Tibial artery (tissue), 4 donors: ENCODE results near the gene PCDHB9.
"Not testable (repeated sequence)": the region's sequence is repeated elsewhere in the genome, so short reads cannot be mapped to it uniquely, and the experiment has no call there.

Experiments used
- DNase-seq, 2 donors: peaks; one replicate each; pipeline ENCODE4 v3.0.0-alpha.2; 2019
- H3K27ac ChIP-seq, 2 donors: fragments of 200-600 bp; sonication (generic) in 1 of 2; 1 replicate in 1 of 2; 2 replicates in 1 of 2; pipeline ENCODE4 v1.5.1; 2018 to 2019; ENCODE audit warnings: mild to moderate bottlenecking in 1 of 2
- H3K27me3 ChIP-seq, 2 donors: fragments of 200-600 bp; sonication (generic) in 1 of 2; one replicate each; pipeline versions ENCODE4 v1.5.1 to v1.6.0; 2016 to 2019
- H3K36me3 ChIP-seq, 3 donors: fragments of 200-600 bp; sonication (generic) in 2 of 3; one replicate each; pipeline ENCODE4 v1.5.1; 2016 to 2019; ENCODE audit warnings: mild to moderate bottlenecking in 2 of 3
- H3K4me1 ChIP-seq, 4 donors: fragments of 200-600 bp; sonication (generic) in 2 of 4; 1 replicate in 3 of 4; 2 replicates in 1 of 4; pipeline ENCODE4 v1.5.1; 2016 to 2019
- H3K4me3 ChIP-seq, 2 donors: fragments of 200-600 bp; sonication (generic) in 1 of 2; 1 replicate in 1 of 2; 2 replicates in 1 of 2; pipeline ENCODE4 v1.5.1; 2018 to 2019; ENCODE audit warnings: mild to moderate bottlenecking in 2 of 2
- H3K9me3 ChIP-seq, 3 donors: fragments of 200-600 bp; sonication (generic) in 1 of 3; one replicate each; pipeline ENCODE4 v1.5.1; 2016 to 2019
- intact Hi-C: fragments of 100-400 bp; cut with DNase I; formaldehyde crosslinking; loops from one replicate; pipeline ENCODE4 v1.15.0; 2023; ENCODE audit warnings: low total_unique reads
- TF ChIP-seq, protein P1 (sequence below), 2 experiments: fragments of 200-600 bp in 1 of 2; fragments of 450-650 bp in 1 of 2; IDR thresholded peaks; one replicate each; pipeline ENCODE4 v1.5.1; 2017 to 2019; ENCODE audit warnings: antibody characterized with exemption in 2 of 2, mild to moderate bottlenecking in 1 of 2, moderate library complexity in 1 of 2

PCDHB9 gene

DNA sequence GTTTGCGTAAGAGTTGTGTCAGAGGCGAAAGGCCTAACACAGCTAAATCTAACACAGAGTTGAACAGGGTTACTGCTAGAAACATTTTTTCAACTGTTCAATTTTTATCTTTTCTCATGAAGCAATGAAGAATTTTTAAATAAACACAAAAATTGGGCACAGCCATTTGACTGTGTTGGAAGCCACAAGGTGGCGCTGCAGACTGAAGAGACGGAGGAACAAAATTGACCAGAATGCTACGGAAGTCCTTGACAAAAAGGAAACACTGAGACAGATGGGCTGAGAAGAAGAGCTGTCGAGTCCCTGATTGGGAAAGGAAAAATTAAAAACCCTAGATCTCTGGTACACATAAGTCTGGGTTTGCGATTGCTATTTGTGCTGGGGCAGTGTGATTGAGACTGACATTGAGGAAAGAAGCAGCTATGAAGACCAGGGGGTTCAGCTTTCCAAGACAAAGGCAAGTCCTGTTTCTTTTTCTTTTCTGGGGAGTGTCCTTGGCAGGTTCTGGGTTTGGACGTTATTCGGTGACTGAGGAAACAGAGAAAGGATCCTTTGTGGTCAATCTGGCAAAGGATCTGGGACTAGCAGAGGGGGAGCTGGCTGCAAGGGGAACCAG, at the start of gene PCDHB9:
Gene PCDHB9, plus strand, starts transcription at position 265 of the 616 bp plus-strand sequence. Its CDS starts 158 bp downstream, at position 423.
- Histone ChIP-seq H3K9me3 (peaks cover 7 to 92% (median 66%) of the 10 kb centered on the region in 3 donors), H3K27ac (no peak within 1 kb of the TSS), H3K4me1 (no peaks in the 10 kb centered on the region), H3K27me3 (no peaks in the 10 kb centered on the region), H3K4me3 (no peak within 1 kb of the TSS), H3K36me3 (peaks cover 0 to 22% (median 14%) of the 10 kb centered on the region in 3 donors)
- intact Hi-C loops = no loop called here
- no peak for DNase-seq
- TF ChIP-seq, protein P1, sequence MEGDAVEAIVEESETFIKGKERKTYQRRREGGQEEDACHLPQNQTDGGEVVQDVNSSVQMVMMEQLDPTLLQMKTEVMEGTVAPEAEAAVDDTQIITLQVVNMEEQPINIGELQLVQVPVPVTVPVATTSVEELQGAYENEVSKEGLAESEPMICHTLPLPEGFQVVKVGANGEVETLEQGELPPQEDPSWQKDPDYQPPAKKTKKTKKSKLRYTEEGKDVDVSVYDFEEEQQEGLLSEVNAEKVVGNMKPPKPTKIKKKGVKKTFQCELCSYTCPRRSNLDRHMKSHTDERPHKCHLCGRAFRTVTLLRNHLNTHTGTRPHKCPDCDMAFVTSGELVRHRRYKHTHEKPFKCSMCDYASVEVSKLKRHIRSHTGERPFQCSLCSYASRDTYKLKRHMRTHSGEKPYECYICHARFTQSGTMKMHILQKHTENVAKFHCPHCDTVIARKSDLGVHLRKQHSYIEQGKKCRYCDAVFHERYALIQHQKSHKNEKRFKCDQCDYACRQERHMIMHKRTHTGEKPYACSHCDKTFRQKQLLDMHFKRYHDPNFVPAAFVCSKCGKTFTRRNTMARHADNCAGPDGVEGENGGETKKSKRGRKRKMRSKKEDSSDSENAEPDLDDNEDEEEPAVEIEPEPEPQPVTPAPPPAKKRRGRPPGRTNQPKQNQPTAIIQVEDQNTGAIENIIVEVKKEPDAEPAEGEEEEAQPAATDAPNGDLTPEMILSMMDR (IDR thresholded peaks at IDR 0.05) = no peak

DNA sequence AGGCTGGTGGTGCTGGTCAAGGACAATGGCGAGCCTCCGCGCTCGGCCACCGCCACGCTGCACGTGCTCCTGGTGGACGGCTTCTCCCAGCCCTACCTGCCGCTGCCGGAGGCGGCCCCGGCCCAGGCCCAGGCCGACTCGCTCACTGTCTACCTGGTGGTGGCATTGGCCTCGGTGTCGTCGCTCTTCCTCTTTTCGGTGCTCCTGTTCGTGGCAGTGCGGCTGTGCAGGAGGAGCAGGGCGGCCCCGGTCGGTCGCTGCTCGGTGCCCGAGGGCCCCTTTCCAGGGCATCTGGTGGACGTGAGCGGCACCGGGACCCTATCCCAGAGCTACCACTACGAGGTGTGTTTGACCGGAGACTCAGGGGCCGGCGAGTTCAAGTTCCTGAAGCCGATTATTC, 49.6 kb upstream of the PCDHB9 start:
- H3K4me1 ChIP-seq, H3K4me3 ChIP-seq, H3K36me3 ChIP-seq, H3K27me3 ChIP-seq, intact Hi-C loops, H3K27ac ChIP-seq, DNase-seq: not testable (repeated sequence)
- H3K9me3 ChIP-seq = peaks cover 5 to 77% (median 64%) of the 10 kb centered on the region in 3 donors

DNA sequence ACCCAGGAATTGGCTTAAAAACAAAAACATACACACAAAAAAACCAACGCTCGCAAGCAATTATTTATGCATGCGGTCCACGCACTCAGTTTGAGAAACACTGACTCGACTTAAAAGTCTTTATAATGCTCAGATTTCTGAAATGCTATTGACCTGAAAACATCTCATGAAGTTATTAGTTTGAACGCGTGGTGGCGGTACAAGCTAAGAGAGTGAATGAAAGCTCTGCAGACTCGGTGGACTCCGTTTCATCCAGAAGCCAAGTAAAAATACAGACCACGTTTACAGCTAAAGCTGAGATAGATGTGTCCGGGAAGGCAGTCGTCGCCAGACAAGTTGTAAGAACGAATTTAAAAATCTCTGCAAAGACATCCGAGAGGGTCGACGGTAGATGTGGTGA, 37.1 kb upstream of the PCDHB9 start, which contains the start of gene PCDHB6:
Gene PCDHB6, plus strand, starts transcription at position 246 of the 400 bp plus-strand sequence. CDS start 201 bp downstream, outside the sequence.
- TF ChIP-seq, protein P1 (IDR thresholded peaks at IDR 0.05) = peak; percentile 10 to 15
- Histone ChIP-seq H3K4me1 (no peaks in the 10 kb centered on the region), H3K9me3 (peaks cover 2 to 73% (median 53%) of the 10 kb centered on the region in 3 donors), H3K27ac (no peak within 1 kb of the TSS), H3K4me3 (peak within 1 kb of the TSS; percentile 1 to 26), H3K36me3 (no peaks in the 10 kb centered on the region), H3K27me3 (no peaks in the 10 kb centered on the region)
- intact Hi-C loops = no loop called here
- DNase-seq = no peak

DNA sequence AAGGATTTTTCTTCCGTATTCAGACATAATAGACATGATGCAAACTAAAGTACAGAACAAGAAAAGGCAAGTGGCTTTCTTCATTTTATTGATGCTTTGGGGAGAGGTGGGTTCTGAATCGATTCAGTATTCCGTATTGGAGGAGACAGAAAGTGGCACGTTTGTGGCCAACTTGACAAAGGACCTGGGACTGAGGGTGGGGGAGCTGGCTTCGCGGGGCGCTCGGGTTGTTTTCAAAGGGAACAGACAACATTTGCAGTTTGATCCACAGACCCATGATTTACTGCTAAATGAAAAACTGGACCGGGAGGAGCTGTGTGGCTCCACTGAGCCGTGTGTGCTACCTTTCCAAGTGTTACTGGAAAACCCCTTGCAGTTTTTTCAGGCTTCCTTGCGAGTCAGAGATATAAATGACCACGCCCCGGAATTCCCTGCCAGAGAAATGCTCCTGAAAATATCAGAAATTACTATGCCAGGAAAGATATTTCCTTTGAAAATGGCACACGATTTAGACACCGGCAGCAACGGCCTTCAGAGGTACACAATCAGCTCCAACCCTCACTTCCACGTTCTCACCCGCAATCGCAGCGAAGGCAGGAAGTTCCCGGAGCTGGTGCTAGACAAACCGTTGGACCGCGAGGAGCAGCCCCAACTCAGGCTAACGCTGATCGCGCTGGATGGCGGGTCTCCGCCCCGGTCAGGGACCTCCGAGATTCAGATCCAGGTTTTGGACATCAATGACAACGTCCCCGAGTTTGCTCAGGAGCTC, 36.6 kb upstream of the PCDHB9 start:
- H3K27ac ChIP-seq = no peak overlapping the region
- H3K4me1 ChIP-seq = no peaks in the 10 kb centered on the region
- H3K9me3 ChIP-seq = peaks cover 6 to 77% (median 58%) of the 10 kb centered on the region in 3 donors
- intact Hi-C loops = no loop called here
- H3K4me3 ChIP-seq = peak overlapping the region; percentile 1 to 26
- no peak for DNase-seq
- no peaks in the 10 kb centered on the region for H3K27me3 ChIP-seq
- TF ChIP-seq, protein P1 (IDR thresholded peaks at IDR 0.05) = no peak
- no peaks in the 10 kb centered on the region for H3K36me3 ChIP-seq

DNA sequence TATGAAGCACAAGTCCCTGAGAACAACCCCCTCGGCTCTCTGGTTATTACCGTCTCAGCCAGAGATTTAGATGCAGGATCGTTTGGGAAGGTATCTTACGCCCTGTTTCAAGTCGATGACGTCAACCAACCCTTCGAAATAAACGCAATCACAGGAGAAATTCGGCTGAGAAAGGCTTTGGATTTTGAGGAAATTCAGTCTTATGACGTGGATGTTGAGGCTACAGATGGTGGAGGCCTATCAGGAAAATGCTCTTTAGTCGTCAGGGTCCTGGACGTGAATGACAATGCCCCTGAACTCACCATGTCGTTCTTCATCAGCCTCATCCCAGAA, 36.0 kb upstream of the PCDHB9 start:
- Histone ChIP-seq H3K4me3 (peak overlapping the region in 1 of 2 donors; percentile 26), H3K27ac (no peak overlapping the region), H3K9me3 (peaks cover 11 to 80% (median 63%) of the 10 kb centered on the region in 3 donors), H3K4me1 (no peaks in the 10 kb centered on the region), H3K36me3 (peaks cover 0 to 4% (median 0%) of the 10 kb centered on the region in 3 donors), H3K27me3 (no peaks in the 10 kb centered on the region)
- intact Hi-C loops = no loop called here
- TF ChIP-seq, protein P1 (IDR thresholded peaks at IDR 0.05) = no peak
- no peak for DNase-seq

DNA sequence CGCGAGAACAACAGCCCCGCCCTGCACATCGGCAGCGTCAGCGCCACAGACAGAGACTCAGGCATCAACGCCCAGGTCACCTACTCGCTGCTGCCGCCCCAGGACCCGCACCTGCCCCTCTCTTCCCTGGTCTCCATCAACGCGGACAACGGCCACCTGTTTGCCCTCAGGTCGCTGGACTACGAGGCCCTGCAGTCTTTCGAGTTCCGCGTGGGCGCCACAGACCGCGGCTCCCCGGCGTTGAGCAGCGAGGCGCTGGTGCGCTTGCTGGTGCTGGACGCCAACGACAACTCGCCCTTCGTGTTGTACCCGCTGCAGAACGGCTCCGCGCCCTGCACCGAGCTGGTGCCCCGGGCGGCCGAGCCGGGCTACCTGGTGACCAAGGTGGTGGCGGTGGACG, 35.3 kb upstream of the PCDHB9 start:
- H3K27ac ChIP-seq, H3K4me1 ChIP-seq, intact Hi-C loops, H3K27me3 ChIP-seq, DNase-seq, H3K4me3 ChIP-seq: not testable (repeated sequence)
- H3K9me3 ChIP-seq = peaks cover 12 to 85% (median 70%) of the 10 kb centered on the region in 3 donors
- peaks cover 0 to 11% (median 4%) of the 10 kb centered on the region in 3 donors for H3K36me3 ChIP-seq

DNA sequence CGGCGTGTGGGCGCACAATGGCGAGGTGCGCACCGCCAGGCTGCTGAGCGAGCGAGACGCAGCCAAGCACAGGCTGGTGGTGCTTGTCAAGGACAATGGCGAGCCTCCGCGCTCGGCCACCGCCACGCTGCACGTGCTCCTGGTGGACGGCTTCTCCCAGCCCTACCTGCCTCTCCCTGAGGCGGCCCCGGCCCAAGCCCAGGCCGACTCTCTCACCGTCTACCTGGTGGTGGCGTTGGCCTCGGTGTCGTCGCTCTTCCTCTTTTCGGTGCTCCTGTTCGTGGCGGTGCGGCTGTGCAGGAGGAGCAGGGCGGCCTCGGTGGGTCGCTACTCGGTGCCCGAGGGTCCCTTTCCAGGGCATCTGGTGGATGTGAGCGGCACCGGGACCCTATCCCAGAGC, 34.9 kb upstream of the PCDHB9 start:
- DNase-seq, H3K27me3 ChIP-seq, H3K4me1 ChIP-seq, intact Hi-C loops, H3K4me3 ChIP-seq, H3K27ac ChIP-seq: not testable (repeated sequence)
- H3K9me3 ChIP-seq = peaks cover 12 to 87% (median 75%) of the 10 kb centered on the region in 3 donors
- H3K36me3 ChIP-seq = peaks cover 0 to 16% (median 7%) of the 10 kb centered on the region in 3 donors
